Mucosa of gallbladder (tissue), 1 donor: ENCODE results near the gene GATAD2B. TPM values are rescaled to one million over a fixed set of nuclear protein-coding genes. Genes with fewer than 3 reads are reported as not detected.
A peak's percentile ranks its signal among the peaks of the same experiment; 100 is the strongest.
"Not testable (repeated sequence)": the region's sequence is repeated elsewhere in the genome, so short reads cannot be mapped to it uniquely, and the experiment has no call there.

Source experiments
- DNase-seq: peaks from one replicate; pipeline ENCODE4 v3.0.0-alpha.2; 2020; ENCODE audit warnings: low spot score
- total RNA-seq: library from RNA; stranded (reverse); gene quantifications from one replicate; pipeline ENCODE4 v1.2.1, GENCODE V29; 2021
- donor health status: DM: no; HTN: no; CAD: no.

The GATAD2B gene
- total RNA-seq, 1 donor from 2014 or later = 42.5 TPM

GRCh38 chr1:153833968-153834367 lies 88.8 kb downstream of the GATAD2B start:
- not testable (repeated sequence) for DNase-seq

GRCh38 chr1:153833171-153833570 lies 89.6 kb downstream of the GATAD2B start:
- no peak for DNase-seq

GRCh38 chr1:153832293-153832692 lies 90.5 kb downstream of the GATAD2B start:
- no peak for DNase-seq

- DNase-seq = no peak
Observed at GRCh38 chr1:153831026-153831425, 91.7 kb downstream of the GATAD2B start.

GRCh38 chr1:153827168-153827964 lies 95.4 kb downstream of the GATAD2B start:
- no peak for DNase-seq

GRCh38 chr1:153818876-153819275 lies 103.9 kb downstream of the GATAD2B start:
- no peak for DNase-seq

- no peak for DNase-seq
Observed at GRCh38 chr1:153816283-153816889, 106.4 kb downstream of the GATAD2B start.

- no peak for DNase-seq
Observed at GRCh38 chr1:153805886-153806719, 116.7 kb downstream of the GATAD2B start.

GRCh38 chr1:153805042-153805745 lies 117.6 kb downstream of the GATAD2B start:
- DNase-seq = peak; percentile 76

GRCh38 chr1:153804112-153804511 lies 118.7 kb downstream of the GATAD2B start:
- no peak for DNase-seq

GRCh38 chr1:153803470-153804056 lies 119.2 kb downstream of the GATAD2B start:
- no peak for DNase-seq

- DNase-seq = no peak
Observed at GRCh38 chr1:153801786-153802697, 120.7 kb downstream of the GATAD2B start.

- DNase-seq = no peak
Observed at GRCh38 chr1:153801028-153801625, 121.6 kb downstream of the GATAD2B start.

- DNase-seq = no peak
Observed at GRCh38 chr1:153800516-153800915, 122.3 kb downstream of the GATAD2B start.

- DNase-seq = no peak
Observed at GRCh38 chr1:153799566-153800465, 123.0 kb downstream of the GATAD2B start.

- no peak for DNase-seq
Observed at GRCh38 chr1:153799016-153799415, 123.8 kb downstream of the GATAD2B start.

- DNase-seq = no peak
Observed at GRCh38 chr1:153798468-153798780, 124.3 kb downstream of the GATAD2B start.

- DNase-seq = peak; percentile 88
Observed at GRCh38 chr1:153796786-153797659, 125.7 kb downstream of the GATAD2B start.
